Activated CD4-positive, alpha-beta T cell treated with anti-CD3 and anti-CD28 coated beads, Interleukin-2, amount 10 ng/mL, durations not matched to agents 24 days and 14 days (primary cell): Measurements from ENCODE around the gene ATXN7. TPM values are rescaled to one million over a fixed set of nuclear protein-coding genes. Genes with fewer than 3 reads are reported as not detected.

Source experiments
- DNase-seq: peaks from one replicate; pipeline ENCODE4 v3.0.0; 2022
- H3K27ac Mint-ChIP-seq: one replicate; pipeline ENCODE4 v1.8.0; 2022; ENCODE audit warnings: mild to moderate bottlenecking, mixed read lengths
- H3K27me3 Mint-ChIP-seq: one replicate; pipeline ENCODE4 v1.8.0; 2022; ENCODE audit warnings: mixed read lengths
- H3K36me3 Mint-ChIP-seq: one replicate; pipeline ENCODE4 v1.8.0; 2022; ENCODE audit warnings: low read depth, mild to moderate bottlenecking, mixed read lengths
- H3K4me1 Mint-ChIP-seq: one replicate; pipeline ENCODE4 v1.8.0; 2021; ENCODE audit warnings: mixed read lengths
- H3K4me3 Mint-ChIP-seq: one replicate; pipeline ENCODE4 v1.8.0; 2022; ENCODE audit warnings: mild to moderate bottlenecking, moderate library complexity, mixed read lengths
- H3K9me3 Mint-ChIP-seq: one replicate; pipeline ENCODE4 v1.8.0; 2021; ENCODE audit warnings: mixed read lengths
- intact Hi-C: fragments of 100-400 bp; cut with micrococcal nuclease; formaldehyde crosslinking; loops from one replicate; pipeline ENCODE4 v1.15.1; 2023
- total RNA-seq: library from RNA; stranded (reverse); gene quantifications from 2 replicates; pipeline ENCODE4 v1.2.3, GENCODE V29; 2022

Gene ATXN7
- total RNA-seq, 1 donor from 2014 or later: 37.8 TPM

GRCh38 chr3:64011685-64012084 is 148.0 kb downstream of the ATXN7 start:
- H3K4me3 Mint-ChIP-seq: no peak overlapping the region
- intact Hi-C loops: no loop called here
- peaks cover 71% of the 10 kb centered on the region for H3K36me3 Mint-ChIP-seq
- peaks cover 24% of the 10 kb centered on the region for H3K4me1 Mint-ChIP-seq
- no peak overlapping the region for H3K27ac Mint-ChIP-seq
- no peak for DNase-seq
- no peaks in the 10 kb centered on the region for H3K9me3 Mint-ChIP-seq
- no peaks in the 10 kb centered on the region for H3K27me3 Mint-ChIP-seq

GRCh38 chr3:64016941-64017620 is 153.4 kb downstream of the ATXN7 start:
- no peak overlapping the region for H3K27ac Mint-ChIP-seq
- no peaks in the 10 kb centered on the region for H3K27me3 Mint-ChIP-seq
- intact Hi-C loops: no loop called here
- no peak overlapping the region for H3K4me3 Mint-ChIP-seq
- H3K4me1 Mint-ChIP-seq: peaks cover 25% of the 10 kb centered on the region
- H3K36me3 Mint-ChIP-seq: peaks cover 67% of the 10 kb centered on the region
- DNase-seq: no peak
- no peaks in the 10 kb centered on the region for H3K9me3 Mint-ChIP-seq

- DNase-seq: no peak
- Mint-ChIP-seq H3K4me1 (peaks cover 28% of the 10 kb centered on the region), H3K36me3 (peaks cover 54% of the 10 kb centered on the region), H3K9me3 (no peaks in the 10 kb centered on the region), H3K27ac (no peak overlapping the region), H3K27me3 (no peaks in the 10 kb centered on the region), H3K4me3 (no peak overlapping the region)
- intact Hi-C loops: no loop called here
These were observed 155.6 kb downstream of the ATXN7 start for GRCh38 chr3:64019271-64019670.

- DNase-seq: no peak
- Mint-ChIP-seq H3K9me3 (no peaks in the 10 kb centered on the region), H3K27me3 (no peaks in the 10 kb centered on the region), H3K4me3 (no peak overlapping the region), H3K36me3 (peaks cover 48% of the 10 kb centered on the region), H3K27ac (no peak overlapping the region), H3K4me1 (peaks cover 25% of the 10 kb centered on the region)
- intact Hi-C loops: no loop called here
These were observed 156.2 kb downstream of the ATXN7 start for GRCh38 chr3:64019879-64020278.

GRCh38 chr3:64021922-64022321 is 158.3 kb downstream of the ATXN7 start:
- peaks cover 21% of the 10 kb centered on the region for H3K4me1 Mint-ChIP-seq
- intact Hi-C loops: loop anchor here (2.0 kb wide), 1 partner anchor 53 kb away; no protein-coding TSS in a partner anchor
- peak overlapping the region; percentile 79 for H3K4me3 Mint-ChIP-seq
- peaks cover 39% of the 10 kb centered on the region for H3K36me3 Mint-ChIP-seq
- H3K9me3 Mint-ChIP-seq: no peaks in the 10 kb centered on the region
- no peaks in the 10 kb centered on the region for H3K27me3 Mint-ChIP-seq
- peak overlapping the region; percentile 92 for H3K27ac Mint-ChIP-seq
- DNase-seq: no peak

GRCh38 chr3:64022451-64023186 is 159.0 kb downstream of the ATXN7 start:
- peak overlapping the region; percentile 92 for H3K27ac Mint-ChIP-seq
- peaks cover 32% of the 10 kb centered on the region for H3K36me3 Mint-ChIP-seq
- H3K4me3 Mint-ChIP-seq: peak overlapping the region; percentile 79
- peaks cover 19% of the 10 kb centered on the region for H3K4me1 Mint-ChIP-seq
- peaks cover 6% of the 10 kb centered on the region for H3K27me3 Mint-ChIP-seq
- peak; percentile 69 for DNase-seq
- no peaks in the 10 kb centered on the region for H3K9me3 Mint-ChIP-seq
- intact Hi-C loops: loop anchor here (1.0 to 2.0 kb wide), 3 partner anchors 54 to 158 kb away; partner anchors contain the start of gene SCAANT1

GRCh38 chr3:64023187-64023860 is 159.7 kb downstream of the ATXN7 start, which contains the start of gene PSMD6:
Gene PSMD6, minus strand, starts transcription at chr3:64023494. Its CDS starts 75 bp downstream, at chr3:64023419.
- H3K9me3 Mint-ChIP-seq: no peaks in the 10 kb centered on the region
- DNase-seq: peak; percentile 99
- intact Hi-C loops: loop anchor here (1.0 to 2.0 kb wide), 3 partner anchors 55 to 159 kb away; partner anchors contain the start of gene SCAANT1
- peaks cover 13% of the 10 kb centered on the region for H3K27me3 Mint-ChIP-seq
- peaks cover 27% of the 10 kb centered on the region for H3K36me3 Mint-ChIP-seq
- peak within 1 kb of the TSS; percentile 79 for H3K4me3 Mint-ChIP-seq
- peaks cover 19% of the 10 kb centered on the region for H3K4me1 Mint-ChIP-seq
- H3K27ac Mint-ChIP-seq: peak within 1 kb of the TSS; percentile 92

GRCh38 chr3:64023861-64024223 is 160.2 kb downstream of the ATXN7 start:
- H3K36me3 Mint-ChIP-seq: peaks cover 23% of the 10 kb centered on the region
- H3K4me1 Mint-ChIP-seq: peaks cover 20% of the 10 kb centered on the region
- no peaks in the 10 kb centered on the region for H3K9me3 Mint-ChIP-seq
- H3K4me3 Mint-ChIP-seq: peak overlapping the region; percentile 79
- no peak for DNase-seq
- intact Hi-C loops: loop anchor here (1.0 to 2.0 kb wide), 3 partner anchors 55 to 160 kb away; partner anchors contain the start of gene SCAANT1
- peaks cover 18% of the 10 kb centered on the region for H3K27me3 Mint-ChIP-seq
- H3K27ac Mint-ChIP-seq: peak overlapping the region; percentile 92

GRCh38 chr3:64026346-64026745 is 162.7 kb downstream of the ATXN7 start:
- no peak for DNase-seq
- Mint-ChIP-seq H3K27ac (no peak overlapping the region), H3K27me3 (peaks cover 29% of the 10 kb centered on the region), H3K4me1 (peaks cover 24% of the 10 kb centered on the region), H3K36me3 (peaks cover 13% of the 10 kb centered on the region), H3K4me3 (no peak overlapping the region), H3K9me3 (no peaks in the 10 kb centered on the region)
- intact Hi-C loops: no loop called here

GRCh38 chr3:64027658-64028057 is 164.0 kb downstream of the ATXN7 start:
- Mint-ChIP-seq H3K9me3 (no peaks in the 10 kb centered on the region), H3K27me3 (peaks cover 34% of the 10 kb centered on the region), H3K27ac (no peak overlapping the region), H3K36me3 (peaks cover 1% of the 10 kb centered on the region), H3K4me1 (peaks cover 13% of the 10 kb centered on the region), H3K4me3 (no peak overlapping the region)
- DNase-seq: no peak
- intact Hi-C loops: no loop called here

- Mint-ChIP-seq H3K36me3 (no peaks in the 10 kb centered on the region), H3K4me1 (peaks cover 10% of the 10 kb centered on the region), H3K4me3 (no peak overlapping the region), H3K9me3 (no peaks in the 10 kb centered on the region), H3K27ac (no peak overlapping the region), H3K27me3 (peaks cover 34% of the 10 kb centered on the region)
- intact Hi-C loops: no loop called here
- DNase-seq: no peak
These were observed 165.1 kb downstream of the ATXN7 start for GRCh38 chr3:64028754-64029153.

- intact Hi-C loops: no loop called here
These were observed 165.6 kb downstream of the ATXN7 start for GRCh38 chr3:64029287-64029686.

GRCh38 chr3:64030741-64031140 is 167.1 kb downstream of the ATXN7 start:
- Mint-ChIP-seq H3K27ac (peak overlapping the region; percentile 62), H3K27me3 (peaks cover 44% of the 10 kb centered on the region), H3K4me3 (peak overlapping the region; percentile 76), H3K4me1 (peaks cover 11% of the 10 kb centered on the region), H3K9me3 (peaks cover 5% of the 10 kb centered on the region), H3K36me3 (no peaks in the 10 kb centered on the region)
- peak; percentile 93 for DNase-seq
- intact Hi-C loops: loop anchor here (1.0 kb wide), 2 partner anchors 369 to 454 kb away; no protein-coding TSS in a partner anchor

More at GRCh38 chr3:64029287-64029686, 165.6 kb downstream of the ATXN7 start:
- no peaks in the 10 kb centered on the region for H3K36me3 Mint-ChIP-seq
- peaks cover under 1% of the 10 kb centered on the region for H3K9me3 Mint-ChIP-seq
- H3K4me1 Mint-ChIP-seq: peaks cover 9% of the 10 kb centered on the region
- no peak overlapping the region for H3K27ac Mint-ChIP-seq
- no peak for DNase-seq
- no peak overlapping the region for H3K4me3 Mint-ChIP-seq
- peaks cover 36% of the 10 kb centered on the region for H3K27me3 Mint-ChIP-seq
